Smooth muscle cell (in vitro differentiated cells): ENCODE data around the gene STN1. TPM values are rescaled to one million over a fixed set of nuclear protein-coding genes. Genes with fewer than 3 reads are reported as not detected.

ENCODE experiments used
- DNase-seq: peaks from one replicate; lab custom pipeline; 2025; ENCODE audit not compliant: unreplicated experiment; lab: John Stamatoyannopoulos, UW
- H2AFZ ChIP-seq: fragments of 200-600 bp; sonication (generic); 2 replicates; pipeline ENCODE4 v1.6.0; 2016; ENCODE audit warnings: antibody characterized with exemption, low read depth, mild to moderate bottlenecking
- H3F3A ChIP-seq: fragments of 200-600 bp; sonication (generic); 2 replicates; pipeline ENCODE4 v1.6.0; 2017; ENCODE audit warnings: antibody characterized with exemption, low read depth
- H3K27ac ChIP-seq: fragments of 200-600 bp; sonication (generic); 2 replicates; pipeline ENCODE4 v1.5.1; 2016; ENCODE audit warnings: low read depth, mild to moderate bottlenecking
- H3K27me3 ChIP-seq: fragments of 200-600 bp; sonication (generic); 2 replicates; pipeline ENCODE4 v1.6.1; 2016; ENCODE audit warnings: low read depth, mild to moderate bottlenecking
- H3K36me3 ChIP-seq: fragments of 200-600 bp; sonication (generic); 2 replicates; pipeline ENCODE4 v1.5.1; 2016; ENCODE audit warnings: low read depth
- H3K4me1 ChIP-seq: fragments of 200-600 bp; sonication (generic); 2 replicates; pipeline ENCODE4 v1.5.1; 2016; ENCODE audit warnings: low read depth
- H3K4me2 ChIP-seq: fragments of 200-600 bp; sonication (generic); 2 replicates; pipeline ENCODE4 v1.6.0; 2016; ENCODE audit warnings: mild to moderate bottlenecking
- H3K4me3 ChIP-seq: fragments of 200-600 bp; sonication (generic); 2 replicates; pipeline ENCODE4 v1.5.1; 2016; ENCODE audit warnings: mild to moderate bottlenecking
- H3K79me2 ChIP-seq: fragments of 200-600 bp; sonication (generic); 2 replicates; pipeline ENCODE4 v1.6.0; 2016; ENCODE audit warnings: low read depth, mild to moderate bottlenecking
- H3K9ac ChIP-seq: fragments of 200-600 bp; sonication (generic); 2 replicates; pipeline ENCODE4 v1.6.0; 2016; ENCODE audit warnings: low read depth
- H3K9me3 ChIP-seq: fragments of 200-600 bp; sonication (generic); replicated peaks from 2 replicates; pipeline ENCODE4 v1.5.1; 2016; ENCODE audit warnings: low read depth
- H4K20me1 ChIP-seq: fragments of 200-600 bp; sonication (generic); 2 replicates; pipeline ENCODE4 v1.6.0; 2016; ENCODE audit warnings: low read depth
- CTCF ChIP-seq: fragments of 200-600 bp; sonication (generic); IDR thresholded peaks from 2 replicates; pipeline ENCODE4 v1.5.1; 2017; ENCODE audit warnings: borderline replicate concordance, mild to moderate bottlenecking, antibody characterized with exemption; ENCODE audit not compliant: insufficient read depth, poor library complexity, severe bottlenecking
- WGBS: methylation state at CpG from one replicate; pipeline ENCODE4 v1.1.7; 2016; ENCODE audit warnings: low lambda C conversion rate; 5-methylcytosine and 5-hydroxymethylcytosine counted together
- polyA plus RNA-seq: library from polyadenylated mRNA; unstranded; fragments of >200 nt; fragmentation: Nextera tagmentation; extraction: Ambion mirVana; gene quantifications from 2 replicates; pipeline ENCODE4 v1.2.1, GENCODE V29; 2016
- total RNA-seq: library from RNA; depleted of rRNA; stranded (reverse); fragments of >200 nt; gene quantifications from 2 replicates; pipeline ENCODE4 v1.2.3, GENCODE V29; 2014

The STN1 gene
- total and polyA plus RNA-seq, 2 experiments from 2014 or later = 34.9 to 38.6 TPM

GRCh38 chr10:103853428-103854264 is 64.3 kb downstream of the STN1 start:
- no peak for TF ChIP-seq CTCF
- peak overlapping the region; percentile 75 for H3K4me3 ChIP-seq
- H3K79me2 ChIP-seq = peaks cover 58% of the 10 kb centered on the region
- peaks cover 30% of the 10 kb centered on the region for H3F3A ChIP-seq
- peak overlapping the region; percentile 95 for H3K4me2 ChIP-seq
- peaks cover 20% of the 10 kb centered on the region for H3K4me1 ChIP-seq
- H4K20me1 ChIP-seq = peaks cover 54% of the 10 kb centered on the region
- no peaks in the 10 kb centered on the region for H3K27me3 ChIP-seq
- no peak overlapping the region for H2AFZ ChIP-seq
- peak overlapping the region; percentile 46 for H3K9ac ChIP-seq
- no peaks in the 10 kb centered on the region for H3K36me3 ChIP-seq
- WGBS = 36% methylated on average over 9 of the region's 9 CpGs
- no peaks in the 10 kb centered on the region for H3K9me3 ChIP-seq
- H3K27ac ChIP-seq = peak overlapping the region; percentile 87
- DNase-seq = no peak

- Histone ChIP-seq H3K79me2 (peaks cover 66% of the 10 kb centered on the region), H3K4me1 (peaks cover 20% of the 10 kb centered on the region), H3K36me3 (no peaks in the 10 kb centered on the region), H3F3A (peaks cover 30% of the 10 kb centered on the region), H2AFZ (no peak overlapping the region), H4K20me1 (peaks cover 62% of the 10 kb centered on the region), H3K27me3 (no peaks in the 10 kb centered on the region), H3K27ac (peak overlapping the region; percentile 87), H3K4me3 (peak overlapping the region; percentile 75), H3K9ac (peak overlapping the region; percentile 46), H3K9me3 (no peaks in the 10 kb centered on the region), H3K4me2 (peak overlapping the region; percentile 95)
- 42% methylated on average over 7 of the region's 7 CpGs for WGBS
- TF ChIP-seq CTCF = no peak
- no peak for DNase-seq
Observed at GRCh38 chr10:103852856-103853255, 65.1 kb downstream of the STN1 start.

GRCh38 chr10:103852189-103852711 is 65.7 kb downstream of the STN1 start:
- peak overlapping the region; percentile 95 for H3K4me2 ChIP-seq
- no peak overlapping the region for H2AFZ ChIP-seq
- H3K9me3 ChIP-seq = no peaks in the 10 kb centered on the region
- peaks cover 72% of the 10 kb centered on the region for H3K79me2 ChIP-seq
- H3K4me1 ChIP-seq = peaks cover 20% of the 10 kb centered on the region
- peak overlapping the region; percentile 46 for H3K9ac ChIP-seq
- no peaks in the 10 kb centered on the region for H3K27me3 ChIP-seq
- H3F3A ChIP-seq = peaks cover 30% of the 10 kb centered on the region
- no peak for TF ChIP-seq CTCF
- DNase-seq = peak; percentile 51
- H4K20me1 ChIP-seq = peaks cover 68% of the 10 kb centered on the region
- H3K4me3 ChIP-seq = peak overlapping the region; percentile 75
- 15% methylated on average over 11 of the region's 11 CpGs for WGBS
- no peaks in the 10 kb centered on the region for H3K36me3 ChIP-seq
- H3K27ac ChIP-seq = peak overlapping the region; percentile 87
